Lung (tissue), 12 donors: ENCODE measurements around the gene IRAK3. TPM values are rescaled to one million over a fixed set of nuclear protein-coding genes. Genes with fewer than 3 reads are reported as not detected.

ENCODE experiments used
- ATAC-seq: fragments of 200-7000 bp; cut with Tn5 transposase; one replicate; pipeline ENCODE4 v1.9.1; 2020; ENCODE audit warnings: moderate number of reproducible peaks; ENCODE audit not compliant: insufficient read depth, low FRiP score
- DNase-seq, 3 donors: peaks; one replicate each; pipeline ENCODE4 v3.0.0-alpha.2; 2013 to 2017
- H3K27ac ChIP-seq, 2 donors: one replicate each; pipeline ENCODE4 v1.5.1; 2013; ENCODE audit warnings: mild to moderate bottlenecking in 2 of 2, moderate library complexity in 2 of 2, control low read depth in 1 of 2, inconsistent platforms in 1 of 2, low read depth in 1 of 2, low read length in 1 of 2
- H3K27me3 ChIP-seq, 3 donors: one replicate each; pipeline ENCODE4 v1.5.1; 2013; ENCODE audit warnings: low read length in 2 of 3; ENCODE audit not compliant: control insufficient read depth in 3 of 3, insufficient read depth in 3 of 3
- H3K36me3 ChIP-seq, 4 donors: one replicate each; pipeline ENCODE4 v1.5.1; 2013; ENCODE audit warnings: low read length in 4 of 4, mild to moderate bottlenecking in 1 of 4, moderate library complexity in 1 of 4; ENCODE audit not compliant: control insufficient read depth in 4 of 4, insufficient read depth in 4 of 4
- H3K4me1 ChIP-seq, 5 donors: one replicate each; pipeline ENCODE4 v1.5.1; 2013; ENCODE audit warnings: low read length in 5 of 5, mild to moderate bottlenecking in 2 of 5, moderate library complexity in 1 of 5; ENCODE audit not compliant: control insufficient read depth in 5 of 5, insufficient read depth in 5 of 5
- H3K4me3 ChIP-seq: one replicate; pipeline ENCODE4 v1.5.1; 2013; ENCODE audit warnings: mild to moderate bottlenecking, control low read depth, moderate library complexity
- H3K9ac ChIP-seq, 2 donors: one replicate each; pipeline ENCODE4 v1.5.1; 2013; ENCODE audit warnings: low read length in 2 of 2, control low read depth in 1 of 2; ENCODE audit not compliant: insufficient read depth in 1 of 2
- H3K9me3 ChIP-seq, 4 donors: one replicate each; pipeline ENCODE4 v1.5.1; 2013; ENCODE audit warnings: low read length in 3 of 4, mild to moderate bottlenecking in 1 of 4, moderate library complexity in 1 of 4; ENCODE audit not compliant: control insufficient read depth in 4 of 4, insufficient read depth in 3 of 4
- WGBS, 2 donors: extraction: QIAGEN DNeasy Blood & Tissue Kit; methylation state at CpG; one replicate each; pipeline ENCODE4 v1.1.7; 2013; 5-methylcytosine and 5-hydroxymethylcytosine counted together
- polyA plus RNA-seq, 2 donors: library from polyadenylated mRNA; stranded (reverse); fragments of 200-250 nt; gene quantifications; one replicate each; pipeline ENCODE4 v1.2.1, GENCODE V29; 2013
- total RNA-seq, 2 donors: library from RNA; depleted of rRNA in 1 of 2; stranded (reverse); fragments of >200 nt in 1 of 2; gene quantifications; one replicate each; pipeline ENCODE4 v1.2.1, GENCODE V29; 2014 to 2021
- TF ChIP-seq, protein P1 (sequence below): IDR thresholded peaks from 2 replicates; pipeline ENCODE4 v1.5.1; 2012; ENCODE audit warnings: mild to moderate bottlenecking; ENCODE audit errors: control extremely low read depth, extremely low read depth
- donor health status: control.
- donor health status: control.
- donor health status: Bipolar disorder and iron deficiency.
- donor health status: healthy.
- donor health status: DM: yes; HTN: yes; CAD: no.

The IRAK3 gene
- total and polyA plus RNA-seq, 4 donors, result 7.8 to 77.2 (median 51.2) TPM

DNA sequence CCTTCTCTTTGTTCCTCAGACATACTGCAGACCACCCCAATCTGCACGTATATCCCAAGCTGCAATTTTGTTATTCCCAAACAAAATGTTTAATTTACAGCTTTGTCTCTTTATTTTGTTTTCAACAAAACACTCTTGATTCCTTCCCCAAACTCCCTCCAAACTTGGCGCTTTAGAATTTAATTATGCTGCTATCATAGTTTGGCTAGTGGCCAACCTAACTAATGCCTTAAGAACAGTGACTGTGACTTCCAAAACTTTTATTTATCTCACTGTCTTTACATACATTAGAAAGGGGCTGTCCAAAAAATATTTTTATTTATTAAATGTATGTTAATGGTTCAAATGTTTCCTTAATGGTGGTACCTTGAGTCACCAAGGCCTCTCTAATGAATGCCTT, 26.3 kb upstream of the IRAK3 start:
- Histone ChIP-seq H3K4me1 (peaks cover 2 to 31% (median 13%) of the 10 kb centered on the region in 5 donors), H3K27ac (no peak overlapping the region), H3K9ac (peak overlapping the region in 1 of 2 donors; percentile 52), H3K27me3 (no peaks in the 10 kb centered on the region), H3K9me3 (peaks cover 0 to 2% (median 0%) of the 10 kb centered on the region in 4 donors), H3K36me3 (peaks cover 3 to 19% (median 9%) of the 10 kb centered on the region in 4 donors), H3K4me3 (no peak overlapping the region)
- WGBS, 2 donors, result 85 to 86% methylated on average over 2 of the region's 2 CpGs
- TF ChIP-seq, protein P1, sequence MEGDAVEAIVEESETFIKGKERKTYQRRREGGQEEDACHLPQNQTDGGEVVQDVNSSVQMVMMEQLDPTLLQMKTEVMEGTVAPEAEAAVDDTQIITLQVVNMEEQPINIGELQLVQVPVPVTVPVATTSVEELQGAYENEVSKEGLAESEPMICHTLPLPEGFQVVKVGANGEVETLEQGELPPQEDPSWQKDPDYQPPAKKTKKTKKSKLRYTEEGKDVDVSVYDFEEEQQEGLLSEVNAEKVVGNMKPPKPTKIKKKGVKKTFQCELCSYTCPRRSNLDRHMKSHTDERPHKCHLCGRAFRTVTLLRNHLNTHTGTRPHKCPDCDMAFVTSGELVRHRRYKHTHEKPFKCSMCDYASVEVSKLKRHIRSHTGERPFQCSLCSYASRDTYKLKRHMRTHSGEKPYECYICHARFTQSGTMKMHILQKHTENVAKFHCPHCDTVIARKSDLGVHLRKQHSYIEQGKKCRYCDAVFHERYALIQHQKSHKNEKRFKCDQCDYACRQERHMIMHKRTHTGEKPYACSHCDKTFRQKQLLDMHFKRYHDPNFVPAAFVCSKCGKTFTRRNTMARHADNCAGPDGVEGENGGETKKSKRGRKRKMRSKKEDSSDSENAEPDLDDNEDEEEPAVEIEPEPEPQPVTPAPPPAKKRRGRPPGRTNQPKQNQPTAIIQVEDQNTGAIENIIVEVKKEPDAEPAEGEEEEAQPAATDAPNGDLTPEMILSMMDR, result no peak
- ATAC-seq (no peak), DNase-seq (peak in 2 of 3 donors; percentile 77 to 78)

DNA sequence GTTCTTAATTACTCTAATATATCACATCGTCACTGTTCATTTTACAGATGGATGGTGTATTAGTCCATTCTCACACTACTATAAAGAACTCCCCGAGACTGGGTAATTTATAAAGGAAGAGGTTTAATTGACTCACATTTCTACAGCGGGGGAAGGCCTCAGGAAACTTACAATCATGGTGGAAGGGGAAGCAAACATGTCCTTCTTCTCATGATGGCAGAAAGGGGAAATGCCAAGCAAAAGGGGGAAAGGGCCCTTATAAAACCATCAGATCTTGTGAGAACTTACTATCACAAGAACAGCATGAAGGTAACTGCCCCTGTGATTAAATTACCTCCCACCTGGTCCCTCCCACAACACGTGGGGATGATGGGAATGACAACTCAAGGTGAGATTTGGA, 25.7 kb upstream of the IRAK3 start:
- Histone ChIP-seq H3K27ac (no peak overlapping the region), H3K36me3 (peaks cover 3 to 19% (median 11%) of the 10 kb centered on the region in 4 donors), H3K27me3 (no peaks in the 10 kb centered on the region), H3K4me3 (no peak overlapping the region), H3K9me3 (peaks cover 0 to 2% (median 0%) of the 10 kb centered on the region in 4 donors), H3K4me1 (peaks cover 4 to 36% (median 13%) of the 10 kb centered on the region in 5 donors), H3K9ac (no peak overlapping the region)
- ATAC-seq, result no peak
- TF ChIP-seq, protein P1, result no peak
- WGBS, 2 donors, result 52 to 70% methylated on average over 4 of the region's 4 CpGs
- no peak for DNase-seq

DNA sequence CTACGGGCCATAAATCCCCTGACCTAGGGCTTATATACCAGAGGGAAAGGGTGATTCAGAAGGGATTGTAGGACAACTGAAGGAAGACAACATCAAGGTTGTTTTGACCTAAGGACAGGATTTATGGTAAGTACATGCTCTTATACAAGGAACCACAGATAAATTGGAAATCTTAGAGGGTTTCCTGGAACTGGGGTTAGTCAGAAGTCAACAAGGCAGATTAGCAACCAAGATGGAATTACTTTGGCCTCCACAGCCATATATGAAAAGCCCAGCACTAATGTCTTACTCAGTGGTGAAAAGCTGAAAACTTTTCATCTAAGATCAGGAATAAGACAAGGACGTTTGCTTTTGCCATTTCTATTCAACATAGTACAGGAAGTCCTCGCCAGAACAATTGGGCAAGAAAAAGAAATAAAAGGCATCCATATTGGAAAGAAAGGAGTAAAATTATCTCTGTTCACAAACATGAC, 24.6 kb upstream of the IRAK3 start:
- 85 to 87% methylated on average over 3 of the region's 3 CpGs for WGBS, 2 donors
- H3K4me1 ChIP-seq, result peaks cover 4 to 40% (median 15%) of the 10 kb centered on the region in 5 donors

More for the DNA sequence above, 24.6 kb upstream of the IRAK3 start:
- TF ChIP-seq, protein P1, result no peak
- DNase-seq (no peak), ATAC-seq (no peak)
- no peak overlapping the region for H3K27ac ChIP-seq
- no peak overlapping the region for H3K9ac ChIP-seq
- no peaks in the 10 kb centered on the region for H3K27me3 ChIP-seq
- H3K4me3 ChIP-seq, result no peak overlapping the region
- peaks cover 3 to 14% (median 6%) of the 10 kb centered on the region in 4 donors for H3K36me3 ChIP-seq
- H3K9me3 ChIP-seq, result peaks cover 0 to 2% (median 0%) of the 10 kb centered on the region in 4 donors
